ENCODE results near the gene OR52K1.
"Not testable (repeated sequence)": the region's sequence is repeated elsewhere in the genome, so short reads cannot be mapped to it uniquely, and the experiment has no call there.

Gene OR52K1

DNA sequence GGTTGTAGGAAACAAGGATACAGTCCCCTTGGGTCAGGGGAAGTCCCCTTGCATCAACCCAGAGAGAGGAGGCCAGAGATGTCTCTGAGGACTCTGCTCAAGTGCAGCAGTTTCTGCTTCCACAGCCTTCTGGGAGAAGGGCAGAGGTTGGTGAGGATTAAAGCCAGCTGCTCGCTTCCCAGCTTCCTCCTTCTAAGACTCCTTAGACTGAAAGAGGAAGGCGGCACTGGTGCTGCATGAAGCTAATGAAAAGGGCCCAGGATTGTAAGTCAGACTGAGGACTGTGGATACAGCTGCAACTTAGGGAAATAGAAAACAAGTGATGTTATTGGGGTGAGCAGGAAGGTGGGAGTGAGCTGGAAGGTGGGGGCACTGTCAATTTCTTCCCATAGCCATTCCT is at the start of gene OR52K1:
Gene OR52K1 (plus strand): TSS at position 202 of the 400 bp plus-strand sequence. CDS start 6,255 bp downstream, outside the sequence.
- DNase-seq (ENCODE audit: low read depth): no peak

DNA sequence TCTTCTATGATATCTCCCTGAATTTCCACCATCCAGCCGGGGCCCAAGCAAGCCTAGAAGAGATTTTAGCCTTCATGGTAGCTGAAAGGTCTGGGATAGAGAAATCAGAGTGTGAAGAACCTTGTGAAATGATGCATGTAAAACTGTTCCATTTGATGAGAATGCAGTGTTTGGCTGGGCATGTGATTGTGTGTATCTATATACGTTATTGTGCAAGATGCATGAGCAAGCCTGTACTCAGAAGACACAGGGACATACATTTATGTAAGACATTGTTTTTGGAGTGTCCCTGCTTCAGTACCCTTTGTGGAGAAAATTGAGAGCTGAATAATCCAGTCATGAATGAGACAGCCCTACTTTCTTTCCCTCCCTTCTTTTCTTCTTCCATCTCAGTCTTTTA is 48.6 kb upstream of the OR52K1 start:
- no peak for DNase-seq (ENCODE audit: low read depth)

DNA sequence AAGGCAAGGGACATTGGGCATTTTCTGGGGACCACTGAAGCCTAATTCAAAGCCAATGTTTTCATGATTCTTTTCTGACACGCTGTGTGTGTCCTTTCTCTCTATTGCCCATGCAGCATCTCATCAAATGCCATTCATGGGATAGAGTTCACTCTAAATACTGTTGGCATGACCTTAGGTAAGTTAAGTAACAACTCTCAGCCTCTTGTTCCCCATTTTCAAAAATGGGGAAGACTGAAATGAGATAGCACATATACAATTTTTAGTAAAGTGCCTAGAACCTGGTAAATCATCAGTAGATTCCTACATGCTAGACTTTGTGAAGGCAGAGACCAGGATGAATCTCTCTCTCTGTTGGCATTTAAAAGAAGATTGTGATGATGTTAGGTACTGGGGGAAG is 46.0 kb upstream of the OR52K1 start:
- DNase-seq (ENCODE audit: low read depth): no peak

- no peak for DNase-seq (ENCODE audit: low read depth)
These were observed 40.9 kb upstream of the OR52K1 start for GRCh38 chr11:4441515-4441914.

DNA sequence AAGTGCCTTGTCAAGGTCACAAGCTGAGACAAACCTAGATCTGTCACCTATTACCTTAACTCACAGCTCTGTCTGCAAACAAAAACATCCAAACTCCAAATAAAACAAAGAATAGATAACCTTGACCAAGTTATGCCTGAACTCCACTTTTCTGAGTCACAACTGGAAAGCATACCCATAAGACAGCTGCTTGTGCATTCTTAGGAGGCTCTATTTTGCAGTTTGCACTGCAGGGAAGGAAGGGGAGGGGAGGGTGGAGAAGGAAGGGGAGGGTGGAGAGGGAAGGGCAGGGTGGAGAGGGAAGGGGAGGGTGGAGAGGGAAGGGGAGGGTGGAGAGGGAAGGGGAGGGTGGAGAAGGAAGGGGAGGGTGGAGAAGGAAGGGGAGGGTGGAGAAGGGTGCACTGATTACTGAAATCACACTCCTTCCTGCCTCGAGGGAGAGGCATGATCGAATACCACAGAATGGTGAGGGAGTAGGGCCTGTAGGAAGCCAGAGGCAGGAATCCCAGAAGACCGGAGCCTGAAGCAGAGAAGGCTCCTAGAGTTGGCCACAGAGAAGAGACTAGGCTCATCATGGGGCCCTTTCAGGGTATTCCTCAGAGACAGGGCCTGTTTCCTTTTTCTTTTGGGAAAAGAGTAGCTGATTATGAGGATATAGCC is 39.1 kb upstream of the OR52K1 start:
- no peak for DNase-seq (ENCODE audit: low read depth)

DNA sequence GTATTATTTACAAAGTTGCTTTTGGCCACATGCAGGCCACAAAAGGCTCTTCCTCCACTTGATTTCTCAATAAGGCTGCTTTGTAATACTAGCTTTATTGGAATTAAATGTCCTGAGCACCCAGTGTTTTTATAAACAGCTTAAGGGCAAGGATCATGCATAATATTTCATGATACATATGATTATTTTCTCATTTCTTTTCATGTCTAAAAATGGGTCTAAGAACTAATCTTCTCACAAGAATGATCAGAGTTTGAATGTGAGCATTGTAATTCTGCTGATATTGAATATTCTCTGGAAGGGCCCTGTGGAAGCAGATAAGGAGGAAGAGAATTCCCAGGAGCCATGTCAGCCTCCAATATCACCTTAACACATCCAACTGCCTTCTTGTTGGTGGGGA is 33.5 kb upstream of the OR52K1 start, which contains the start of gene OR52K2:
Gene OR52K2 (plus strand): TSS at position 301 of the 400 bp plus-strand sequence. CDS start 45 bp downstream, at position 346.
- no peak for DNase-seq (ENCODE audit: low read depth)

DNA sequence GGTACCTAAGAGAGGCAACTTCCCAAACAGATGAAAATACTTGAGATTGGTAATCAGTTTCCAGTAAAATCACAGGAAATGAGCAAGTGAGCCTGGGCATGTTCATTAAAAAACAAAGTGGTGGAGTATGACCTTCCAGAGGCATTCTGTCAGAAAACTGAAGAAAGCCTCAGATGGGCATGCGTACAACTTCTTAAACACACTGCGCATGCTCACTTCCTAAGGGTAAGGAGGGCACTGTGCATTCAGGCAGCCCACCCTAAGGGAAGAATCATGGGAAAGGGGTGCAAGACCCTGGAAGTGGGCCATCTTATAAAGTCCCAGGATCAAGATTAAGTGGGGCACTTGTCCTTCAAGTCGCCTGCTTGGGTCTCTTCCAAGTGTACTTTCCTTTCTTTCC is 29.3 kb upstream of the OR52K1 start:
- no peak for DNase-seq (ENCODE audit: low read depth)

- DNase-seq (ENCODE audit: low read depth): no peak
These were observed 28.4 kb upstream of the OR52K1 start for GRCh38 chr11:4454021-4454420.

- no peak for DNase-seq (ENCODE audit: low read depth)
These were observed 27.0 kb upstream of the OR52K1 start for GRCh38 chr11:4455419-4455818.

DNA sequence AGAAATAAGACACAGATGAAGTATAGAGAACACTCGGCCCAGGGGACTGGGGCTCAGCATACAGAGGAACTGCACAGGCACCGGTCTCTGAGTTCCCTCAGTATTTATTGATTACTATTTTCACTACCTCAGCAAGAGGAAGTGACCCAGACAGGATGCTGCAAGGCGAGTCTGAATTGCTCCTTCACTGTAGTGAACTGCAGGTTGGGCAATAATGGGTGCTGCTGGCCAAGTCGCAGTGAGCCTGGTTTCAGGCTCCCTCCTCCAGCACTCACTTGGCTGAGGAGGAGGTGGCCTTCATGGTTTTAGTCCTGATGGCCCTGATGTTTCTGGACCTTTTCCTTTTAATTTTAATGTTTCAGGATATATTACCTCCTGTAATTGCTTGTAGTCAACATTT is 22.9 kb upstream of the OR52K1 start:
- no peak for DNase-seq (ENCODE audit: low read depth)

DNA sequence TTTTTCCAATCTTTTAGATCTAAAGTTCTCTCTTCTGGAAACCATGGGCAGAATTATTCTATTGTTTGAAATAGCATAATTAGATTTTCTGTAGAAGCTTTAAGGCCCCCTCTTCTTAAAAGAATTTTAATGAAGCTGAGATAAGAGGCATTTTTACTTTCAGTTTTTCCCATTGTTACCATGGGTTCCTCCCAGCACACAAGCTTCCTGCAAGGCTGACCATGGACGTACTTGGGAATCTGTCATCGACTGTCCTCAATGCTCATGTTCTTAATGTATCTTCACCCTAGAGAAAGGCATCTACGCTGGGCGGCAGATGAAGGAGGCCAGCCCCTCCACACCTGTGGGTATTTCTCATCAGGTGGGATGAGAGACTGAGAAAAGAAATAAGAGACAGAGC is 22.3 kb upstream of the OR52K1 start:
- DNase-seq (ENCODE audit: low read depth): no peak

DNA sequence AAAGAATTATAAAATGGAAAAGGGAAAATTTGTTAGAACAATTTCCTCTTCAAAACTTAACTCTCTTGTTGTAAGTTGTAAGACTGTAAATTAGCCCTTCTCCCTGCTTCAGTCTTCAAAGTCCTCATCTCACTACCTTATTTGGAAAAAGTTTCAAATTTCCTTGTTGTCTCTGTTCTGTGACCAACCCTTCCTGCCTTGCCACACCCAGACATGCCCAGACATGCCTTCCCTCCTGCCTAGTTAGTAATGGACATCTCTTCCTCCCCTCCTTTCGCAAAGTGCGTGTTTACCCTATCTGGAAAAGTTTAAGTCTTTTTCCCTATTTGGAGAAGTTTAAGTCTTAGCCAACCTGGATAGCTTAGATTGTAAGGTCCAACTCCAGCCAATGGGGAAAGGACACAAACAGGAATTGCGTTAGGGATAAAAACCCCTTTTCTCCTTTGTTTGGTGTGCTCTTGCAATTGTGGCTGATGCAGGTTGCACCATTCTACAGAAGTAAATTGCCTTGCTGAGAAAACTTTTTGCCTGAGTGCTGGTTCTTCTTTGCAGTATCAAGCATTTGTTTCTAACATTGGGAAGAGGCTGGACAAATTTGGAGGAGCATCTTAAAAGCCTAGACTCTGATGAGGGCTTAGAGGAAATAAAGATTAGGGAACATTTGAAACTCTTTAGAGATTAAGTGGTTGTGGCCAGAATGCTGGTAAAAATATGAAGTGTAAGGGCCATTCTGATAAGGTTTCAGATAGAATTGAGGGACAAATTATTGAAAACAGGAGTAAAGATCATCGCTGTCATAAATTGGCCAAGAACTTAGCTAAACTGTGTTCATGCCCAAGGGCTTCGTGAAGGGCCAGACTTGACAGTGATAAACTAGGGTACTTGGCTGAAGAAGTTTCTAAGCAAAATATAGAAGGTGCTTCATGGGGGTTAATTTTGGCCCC is 18.0 kb upstream of the OR52K1 start:
- DNase-seq (ENCODE audit: low read depth): no peak

DNA sequence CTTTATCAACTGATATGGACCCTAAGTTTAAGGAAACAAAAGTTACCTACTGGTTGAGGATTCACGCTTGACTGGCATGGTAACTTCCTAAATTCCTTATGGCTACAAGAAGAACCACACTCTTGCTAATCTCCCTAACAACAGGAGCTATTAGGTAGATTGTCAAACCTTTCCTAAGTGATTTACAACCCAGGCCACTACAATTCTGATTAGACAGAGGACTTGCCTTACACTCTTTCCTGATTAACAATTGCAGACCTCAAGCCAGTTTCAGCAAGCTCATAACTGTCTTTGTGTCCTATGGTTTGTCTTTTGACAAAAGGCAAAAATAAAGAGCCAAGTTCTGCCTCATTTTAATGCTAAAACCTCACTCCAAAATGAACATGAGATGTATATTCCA is 17.0 kb upstream of the OR52K1 start:
- DNase-seq (ENCODE audit: low read depth): no peak

DNA sequence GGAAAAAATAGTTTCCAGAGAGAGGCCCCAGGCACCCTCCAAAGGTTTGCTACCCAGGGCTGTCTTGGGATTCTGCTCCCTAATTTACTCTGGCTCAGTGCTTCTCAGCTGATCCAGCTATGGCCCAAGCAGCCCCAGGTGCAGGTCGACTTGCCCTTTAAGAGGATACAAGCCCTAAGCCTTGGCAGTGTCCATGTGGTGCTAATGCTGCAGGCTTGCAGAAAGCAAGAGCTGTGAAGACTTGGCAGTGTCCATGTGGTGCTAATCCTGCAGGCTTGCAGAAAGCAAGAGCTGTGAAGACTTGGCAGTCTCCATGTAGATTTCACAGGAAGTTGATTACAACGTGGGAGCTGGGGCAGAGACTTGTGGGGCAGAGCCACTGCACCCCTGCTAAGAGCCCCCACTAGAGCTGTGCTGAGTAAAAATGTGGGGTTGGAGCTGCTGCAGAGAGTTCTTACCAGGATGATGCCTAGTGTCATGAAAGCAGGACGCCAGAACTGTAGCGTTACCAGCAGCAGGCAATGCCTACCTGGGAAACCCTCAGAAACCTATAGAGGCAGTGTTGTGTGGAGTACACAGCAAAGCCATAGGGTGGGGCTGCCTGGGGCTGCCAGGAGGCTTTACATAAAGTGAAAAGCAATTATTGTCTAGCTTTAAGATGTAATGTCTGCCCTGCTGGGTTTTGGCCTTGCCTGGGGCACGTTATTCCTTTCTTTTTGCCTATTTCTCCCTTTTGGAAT is 16.1 kb upstream of the OR52K1 start:
- no peak for DNase-seq (ENCODE audit: low read depth)

GRCh38 chr11:4466871-4467442 is 15.5 kb upstream of the OR52K1 start:
- no peak for DNase-seq (ENCODE audit: low read depth)

- no peak for DNase-seq (ENCODE audit: low read depth)
These were observed 14.4 kb upstream of the OR52K1 start for GRCh38 chr11:4467811-4468606.

GRCh38 chr11:4479644-4480043 is 2.8 kb upstream of the OR52K1 start:
- no peak for DNase-seq (ENCODE audit: low read depth)

DNA sequence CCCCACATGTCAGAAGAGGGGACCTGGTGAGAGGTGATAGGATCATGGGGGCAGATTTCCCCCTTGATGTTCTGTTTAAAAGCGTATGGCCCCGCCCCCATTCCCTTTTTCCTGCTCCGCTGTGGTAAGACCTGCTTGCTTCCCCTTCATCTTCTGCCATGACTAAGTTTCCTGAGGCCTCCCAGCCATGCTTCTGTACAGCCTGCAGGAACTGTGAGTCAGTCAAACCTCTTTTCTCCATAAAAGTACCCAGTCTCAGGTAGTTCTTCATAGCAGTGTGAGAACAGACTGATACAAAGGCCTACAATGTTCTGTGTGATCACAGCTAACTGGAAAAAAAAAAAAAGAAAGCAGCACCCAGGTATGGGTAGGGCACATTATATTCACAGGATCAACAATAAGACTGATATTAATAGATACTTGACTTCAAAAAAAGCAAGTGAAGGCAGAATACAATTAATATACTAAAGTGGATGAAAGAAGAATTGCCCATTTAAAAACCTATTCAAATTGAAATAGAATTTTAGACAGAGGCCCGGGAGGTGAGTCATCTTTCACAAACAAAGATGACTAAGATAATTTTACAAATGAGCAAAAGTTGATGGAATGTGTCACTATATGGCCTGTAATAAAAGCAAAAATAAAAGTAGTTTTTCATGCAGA is 1.7 kb upstream of the OR52K1 start:
- no peak for DNase-seq (ENCODE audit: low read depth)

- DNase-seq (ENCODE audit: low read depth): no peak
These were observed 1.2 kb upstream of the OR52K1 start for GRCh38 chr11:4481240-4481582.

DNA sequence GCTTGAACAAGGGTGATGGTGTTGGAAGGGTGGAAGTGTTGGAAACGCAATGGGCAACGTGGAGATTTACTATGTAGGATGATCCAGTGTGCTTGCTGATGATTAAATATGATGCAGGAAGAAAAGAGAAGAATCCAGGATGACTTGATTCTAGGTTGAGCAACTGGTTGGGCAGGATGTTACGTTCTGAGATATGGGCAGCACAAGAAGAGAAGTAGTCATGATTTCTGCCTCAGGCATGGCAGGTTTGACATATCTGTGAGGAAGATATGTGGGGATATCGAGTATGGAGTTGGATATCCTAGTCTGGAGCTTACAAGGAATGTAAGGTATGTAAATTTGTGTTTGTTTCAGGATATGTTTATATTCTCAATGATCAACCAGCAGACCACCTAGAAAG is 1.9 kb downstream of the OR52K1 start:
- DNase-seq (ENCODE audit: low read depth): no peak

DNA sequence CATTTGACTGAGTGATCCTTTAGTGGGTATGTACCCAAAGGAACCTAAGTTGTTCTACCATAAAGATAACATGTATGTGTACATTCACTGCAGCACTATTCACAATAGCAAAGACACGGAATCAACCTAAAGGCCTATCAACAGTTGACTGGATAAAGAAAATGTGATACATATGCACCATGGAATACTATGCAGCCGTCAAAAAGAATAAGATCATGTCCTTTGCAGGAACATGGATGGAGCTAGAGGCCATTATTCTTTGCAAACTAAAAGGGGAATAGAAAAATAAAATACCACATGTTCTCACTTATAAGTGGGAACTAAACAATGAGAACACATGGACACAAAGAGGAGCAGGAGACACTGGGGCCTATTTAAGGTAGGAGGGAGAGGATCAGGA is 9.0 kb downstream of the OR52K1 start:
- DNase-seq (ENCODE audit: low read depth): not testable (repeated sequence)

Data from GM04504 (cell line).